Smooth muscle cell (in vitro differentiated cells): Measurements from ENCODE around the gene CCNL2. TPM values are rescaled to one million over a fixed set of nuclear protein-coding genes. Genes with fewer than 3 reads are reported as not detected.
A peak's percentile ranks its signal among the peaks of the same experiment; 100 is the strongest.

Experiments
- DNase-seq: peaks from one replicate; lab custom pipeline; 2025; ENCODE audit not compliant: unreplicated experiment; lab: John Stamatoyannopoulos, UW
- H2AFZ ChIP-seq: fragments of 200-600 bp; sonication (generic); 2 replicates; pipeline ENCODE4 v1.6.0; 2016; ENCODE audit warnings: antibody characterized with exemption, low read depth, mild to moderate bottlenecking
- H3F3A ChIP-seq: fragments of 200-600 bp; sonication (generic); 2 replicates; pipeline ENCODE4 v1.6.0; 2017; ENCODE audit warnings: antibody characterized with exemption, low read depth
- H3K27ac ChIP-seq: fragments of 200-600 bp; sonication (generic); 2 replicates; pipeline ENCODE4 v1.5.1; 2016; ENCODE audit warnings: low read depth, mild to moderate bottlenecking
- H3K27me3 ChIP-seq: fragments of 200-600 bp; sonication (generic); 2 replicates; pipeline ENCODE4 v1.6.1; 2016; ENCODE audit warnings: low read depth, mild to moderate bottlenecking
- H3K36me3 ChIP-seq: fragments of 200-600 bp; sonication (generic); 2 replicates; pipeline ENCODE4 v1.5.1; 2016; ENCODE audit warnings: low read depth
- H3K4me1 ChIP-seq: fragments of 200-600 bp; sonication (generic); 2 replicates; pipeline ENCODE4 v1.5.1; 2016; ENCODE audit warnings: low read depth
- H3K4me2 ChIP-seq: fragments of 200-600 bp; sonication (generic); 2 replicates; pipeline ENCODE4 v1.6.0; 2016; ENCODE audit warnings: mild to moderate bottlenecking
- H3K4me3 ChIP-seq: fragments of 200-600 bp; sonication (generic); 2 replicates; pipeline ENCODE4 v1.5.1; 2016; ENCODE audit warnings: mild to moderate bottlenecking
- H3K79me2 ChIP-seq: fragments of 200-600 bp; sonication (generic); 2 replicates; pipeline ENCODE4 v1.6.0; 2016; ENCODE audit warnings: low read depth, mild to moderate bottlenecking
- H3K9ac ChIP-seq: fragments of 200-600 bp; sonication (generic); 2 replicates; pipeline ENCODE4 v1.6.0; 2016; ENCODE audit warnings: low read depth
- H3K9me3 ChIP-seq: fragments of 200-600 bp; sonication (generic); replicated peaks from 2 replicates; pipeline ENCODE4 v1.5.1; 2016; ENCODE audit warnings: low read depth
- H4K20me1 ChIP-seq: fragments of 200-600 bp; sonication (generic); 2 replicates; pipeline ENCODE4 v1.6.0; 2016; ENCODE audit warnings: low read depth
- CTCF ChIP-seq: fragments of 200-600 bp; sonication (generic); IDR thresholded peaks from 2 replicates; pipeline ENCODE4 v1.5.1; 2017; ENCODE audit warnings: borderline replicate concordance, mild to moderate bottlenecking, antibody characterized with exemption; ENCODE audit not compliant: insufficient read depth, poor library complexity, severe bottlenecking
- WGBS: methylation state at CpG from one replicate; pipeline ENCODE4 v1.1.7; 2016; ENCODE audit warnings: low lambda C conversion rate; 5-methylcytosine and 5-hydroxymethylcytosine counted together
- polyA plus RNA-seq: library from polyadenylated mRNA; unstranded; fragments of >200 nt; fragmentation: Nextera tagmentation; extraction: Ambion mirVana; gene quantifications from 2 replicates; pipeline ENCODE4 v1.2.1, GENCODE V29; 2016
- total RNA-seq: library from RNA; depleted of rRNA; stranded (reverse); fragments of >200 nt; gene quantifications from 2 replicates; pipeline ENCODE4 v1.2.3, GENCODE V29; 2014

CCNL2 gene
- total and polyA plus RNA-seq, 2 experiments from 2014 or later, result 144 to 180 TPM

- peak overlapping the region; percentile 53 for H3K9ac ChIP-seq
- peak overlapping the region; percentile 15 for H3K4me3 ChIP-seq
Measured at GRCh38 chr1:1361982-1362423, 37.1 kb downstream of the CCNL2 start.

GRCh38 chr1:1361233-1361981 is 37.7 kb downstream of the CCNL2 start:
- Histone ChIP-seq H3K4me2 (peak overlapping the region; percentile 79), H3K27me3 (no peaks in the 10 kb centered on the region), H3K36me3 (no peaks in the 10 kb centered on the region), H3K4me1 (peaks cover 36% of the 10 kb centered on the region), H3K9me3 (no peaks in the 10 kb centered on the region), H2AFZ (no peak overlapping the region), H3K27ac (peak overlapping the region; percentile 96), H3K4me3 (peak overlapping the region; percentile 15), H4K20me1 (peaks cover 13% of the 10 kb centered on the region), H3K79me2 (peaks cover 16% of the 10 kb centered on the region), H3K9ac (peak overlapping the region; percentile 53), H3F3A (peaks cover 17% of the 10 kb centered on the region)
- no peak for DNase-seq
- WGBS, result 85% methylated on average over 34 of the region's 35 CpGs
- TF ChIP-seq CTCF, result no peak

More at GRCh38 chr1:1361982-1362423, 37.1 kb downstream of the CCNL2 start:
- H4K20me1 ChIP-seq, result peaks cover 7% of the 10 kb centered on the region
- TF ChIP-seq CTCF, result no peak
- H2AFZ ChIP-seq, result no peak overlapping the region
- H3K4me1 ChIP-seq, result peaks cover 31% of the 10 kb centered on the region
- H3F3A ChIP-seq, result peaks cover 17% of the 10 kb centered on the region
- peak; percentile 27 for DNase-seq
- no peaks in the 10 kb centered on the region for H3K27me3 ChIP-seq
- no peaks in the 10 kb centered on the region for H3K36me3 ChIP-seq
- 14% methylated on average over 13 of the region's 13 CpGs for WGBS
- H3K79me2 ChIP-seq, result peaks cover 10% of the 10 kb centered on the region
- peak overlapping the region; percentile 96 for H3K27ac ChIP-seq
- no peaks in the 10 kb centered on the region for H3K9me3 ChIP-seq
- H3K4me2 ChIP-seq, result peak overlapping the region; percentile 79

- Histone ChIP-seq H3K4me1 (peaks cover 37% of the 10 kb centered on the region), H4K20me1 (peaks cover 21% of the 10 kb centered on the region), H3K4me3 (no peak overlapping the region), H3K9ac (peak overlapping the region; percentile 53), H3K4me2 (peak overlapping the region; percentile 92), H3K27ac (peak overlapping the region; percentile 96), H3K27me3 (no peaks in the 10 kb centered on the region), H3K9me3 (no peaks in the 10 kb centered on the region), H2AFZ (no peak overlapping the region), H3K79me2 (peaks cover 23% of the 10 kb centered on the region), H3F3A (peaks cover 17% of the 10 kb centered on the region), H3K36me3 (no peaks in the 10 kb centered on the region)
- TF ChIP-seq CTCF, result no peak
- DNase-seq, result peak; percentile 51
- WGBS, result 64% methylated on average over 20 of the region's 20 CpGs
Measured at GRCh38 chr1:1360506-1361169, 38.5 kb downstream of the CCNL2 start.
